LNCAP (cell line): Measurements from ENCODE around the gene ETFA.

Experiments
- CTCF ChIP-seq: fragments of 450-650 bp; IDR thresholded peaks from 2 replicates; pipeline ENCODE4 v1.5.1; 2017; ENCODE audit warnings: mild to moderate bottlenecking

The ETFA gene

GRCh38 chr15:76165951-76166350 is 145.3 kb downstream of the ETFA start:
- TF ChIP-seq CTCF: no peak
